GM21526 (cell line): ENCODE results near the gene CXCL14.

Experiments
- ATAC-seq: cut with Tn5 transposase; IDR thresholded peaks from one replicate; pipeline ENCODE4 v1.9.1; 2021; ENCODE audit warnings: moderate library complexity; ENCODE audit not compliant: unreplicated experiment, low FRiP score

Gene CXCL14

GRCh38 chr5:135598691-135599395, 20.1 kb upstream of the CXCL14 start:
- no peak for ATAC-seq

- no peak for ATAC-seq
Measured at GRCh38 chr5:135596788-135597187, 18.0 kb upstream of the CXCL14 start.

GRCh38 chr5:135596157-135596763, 17.5 kb upstream of the CXCL14 start:
- ATAC-seq: no peak

- no peak for ATAC-seq
Measured at GRCh38 chr5:135594416-135594960, 15.7 kb upstream of the CXCL14 start.

- no peak for ATAC-seq
Measured at GRCh38 chr5:135593886-135594285, 15.1 kb upstream of the CXCL14 start.

- no peak for ATAC-seq
Measured at GRCh38 chr5:135593141-135593540, 14.3 kb upstream of the CXCL14 start.

- ATAC-seq: no peak
Measured at GRCh38 chr5:135592312-135593045, 13.7 kb upstream of the CXCL14 start.

- no peak for ATAC-seq
Measured at GRCh38 chr5:135591277-135591676, 12.5 kb upstream of the CXCL14 start.

GRCh38 chr5:135589152-135589551, 10.4 kb upstream of the CXCL14 start:
- no peak for ATAC-seq

GRCh38 chr5:135587721-135588663, 9.2 kb upstream of the CXCL14 start:
- no peak for ATAC-seq

GRCh38 chr5:135584918-135585317, 6.1 kb upstream of the CXCL14 start:
- ATAC-seq: no peak

GRCh38 chr5:135584276-135584675, 5.5 kb upstream of the CXCL14 start:
- no peak for ATAC-seq

GRCh38 chr5:135582099-135582781, 3.4 kb upstream of the CXCL14 start:
- ATAC-seq: no peak

- no peak for ATAC-seq
Measured at GRCh38 chr5:135578305-135578684, 496 bp downstream of the CXCL14 start.

- ATAC-seq: no peak
Measured at GRCh38 chr5:135577421-135577820, 1.4 kb downstream of the CXCL14 start.

- no peak for ATAC-seq
Measured at GRCh38 chr5:135576075-135576599, 2.7 kb downstream of the CXCL14 start.

GRCh38 chr5:135574493-135574892, 4.3 kb downstream of the CXCL14 start:
- ATAC-seq: no peak

- ATAC-seq: no peak
Measured at GRCh38 chr5:135571902-135572301, 6.9 kb downstream of the CXCL14 start.

- no peak for ATAC-seq
Measured at GRCh38 chr5:135571066-135571609, 7.7 kb downstream of the CXCL14 start.
